Kidney (tissue), 14 donors: ENCODE results near the gene PPFIA2. TPM values are rescaled to one million over a fixed set of nuclear protein-coding genes. Genes with fewer than 3 reads are reported as not detected.

Experiments used
- DNase-seq, 5 donors: peaks; one replicate each; pipeline ENCODE4 v3.0.0-alpha.2; 2013 to 2020
- FAIRE-seq: peaks from 2 replicates; lab custom pipeline; 2012; peaks lifted over from hg19 to GRCh38; lab: Jason Lieb, UNC
- H3K27ac ChIP-seq, 2 donors: one replicate each; pipeline ENCODE4 v1.7.0; 2013; ENCODE audit warnings: low read depth in 2 of 2, low read length in 2 of 2, inconsistent platforms in 1 of 2
- H3K27me3 ChIP-seq: one replicate; pipeline ENCODE4 v1.7.1; 2013; ENCODE audit warnings: low read length, inconsistent platforms; ENCODE audit not compliant: control insufficient read depth, insufficient read depth
- H3K36me3 ChIP-seq, 3 donors: one replicate each; pipeline versions ENCODE4 v1.7.0 to v1.7.1; 2013; ENCODE audit warnings: low read length in 3 of 3, control low read depth in 1 of 3, inconsistent platforms in 1 of 3; ENCODE audit not compliant: insufficient read depth in 3 of 3, control insufficient read depth in 2 of 3
- H3K4me1 ChIP-seq, 3 donors: one replicate each; pipeline versions ENCODE4 v1.7.0 to v1.7.1; 2013; ENCODE audit warnings: low read length in 3 of 3, inconsistent platforms in 1 of 3, low read depth in 1 of 3; ENCODE audit not compliant: control insufficient read depth in 2 of 3, insufficient read depth in 2 of 3
- H3K4me3 ChIP-seq, 3 donors: one replicate each; pipeline versions ENCODE4 v1.7.0 to v1.8.1; 2013; ENCODE audit warnings: low read length in 3 of 3, control low read depth in 1 of 3, inconsistent platforms in 1 of 3
- H3K9ac ChIP-seq, 3 donors: one replicate each; pipeline versions ENCODE4 v1.7.0 to v1.7.1; 2013; ENCODE audit warnings: low read length in 3 of 3, control low read depth in 1 of 3, inconsistent platforms in 1 of 3
- H3K9me3 ChIP-seq, 3 donors: one replicate each; pipeline versions ENCODE4 v1.7.0 to v1.7.1; 2013; ENCODE audit warnings: low read length in 3 of 3, control low read depth in 1 of 3, inconsistent platforms in 1 of 3; ENCODE audit not compliant: control insufficient read depth in 2 of 3, insufficient read depth in 1 of 3
- CTCF ChIP-seq: IDR thresholded peaks from 3 replicates; pipeline ENCODE4 v1.5.1; 2012; ENCODE audit warnings: mild to moderate bottlenecking, moderate library complexity, borderline replicate concordance; ENCODE audit not compliant: insufficient read depth; ENCODE audit errors: extremely low read depth
- intact Hi-C: fragments of 100-400 bp; cut with DNase I; formaldehyde crosslinking; loops from one replicate; pipeline ENCODE4 v1.11.1; 2022
- polyA plus RNA-seq: library from polyadenylated mRNA; stranded (reverse); fragments of 350-450 nt; fragmentation: Illumina TruSeq; extraction: RNeasy Lipid Tissue Mini Kit (QIAGEN cat#74804); gene quantifications from one replicate; pipeline ENCODE4 v1.2.3, GENCODE V29; 2014; ENCODE audit warnings: low read depth, low replicate concordance; ENCODE audit not compliant: insufficient read depth
- total RNA-seq: library from RNA; stranded (reverse); fragmentation: NEBNext Ultra II Directional; extraction: Animal tissue kit (Norgen Biotek cat#: 25700); gene quantifications from one replicate; pipeline ENCODE4 v1.2.1, GENCODE V29; 2021
- donor health status: control.
- donor health status: control.
- donor health status: control.
- donor health status: control.
- donor health status: control.
- donor health status: DM: yes; HTN: yes; CAD: no.
- donor health status: Normal renal cell carcinoma (clear cell type).

The PPFIA2 gene
- total and polyA plus RNA-seq, 2 donors from 2014 or later = 2.8 to 9.4 TPM

GRCh38 chr12:81617915-81618314 is 141.2 kb downstream of the PPFIA2 start:
- no peak overlapping the region for H3K4me3 ChIP-seq
- no peaks in the 10 kb centered on the region for H3K27me3 ChIP-seq
- H3K9ac ChIP-seq = no peak overlapping the region
- DNase-seq (peak in 1 of 5 donors; percentile 24), FAIRE-seq (no peak)
- no peaks in the 10 kb centered on the region for H3K36me3 ChIP-seq
- intact Hi-C loops = no loop called here
- TF ChIP-seq CTCF = no peak
- no peaks in the 10 kb centered on the region for H3K9me3 ChIP-seq
- no peak overlapping the region for H3K27ac ChIP-seq
- H3K4me1 ChIP-seq = no peaks in the 10 kb centered on the region

- H3K9me3 ChIP-seq = no peaks in the 10 kb centered on the region
- no peak overlapping the region for H3K4me3 ChIP-seq
- H3K27me3 ChIP-seq = no peaks in the 10 kb centered on the region
- no peak overlapping the region for H3K27ac ChIP-seq
- H3K36me3 ChIP-seq = no peaks in the 10 kb centered on the region
- DNase-seq = no peak
- no peaks in the 10 kb centered on the region for H3K4me1 ChIP-seq
- no peak for TF ChIP-seq CTCF
- no peak for FAIRE-seq
- intact Hi-C loops = no loop called here
- H3K9ac ChIP-seq = no peak overlapping the region
Observed at GRCh38 chr12:81615026-81615588, 144.0 kb downstream of the PPFIA2 start.

- FAIRE-seq (no peak), DNase-seq (peak in 2 of 5 donors; percentile 6 to 34)
- no peak overlapping the region for H3K27ac ChIP-seq
- H3K9me3 ChIP-seq = no peaks in the 10 kb centered on the region
- H3K4me1 ChIP-seq = no peaks in the 10 kb centered on the region
- no peak overlapping the region for H3K9ac ChIP-seq
- no peaks in the 10 kb centered on the region for H3K36me3 ChIP-seq
- intact Hi-C loops = no loop called here
- no peaks in the 10 kb centered on the region for H3K27me3 ChIP-seq
- no peak overlapping the region for H3K4me3 ChIP-seq
- TF ChIP-seq CTCF = no peak
Observed at GRCh38 chr12:81610955-81611889, 147.9 kb downstream of the PPFIA2 start.
